Endothelial cell of umbilical vein (primary cell): Measurements from ENCODE around the gene TECPR2. TPM values are rescaled to one million over a fixed set of nuclear protein-coding genes. Genes with fewer than 3 reads are reported as not detected.

ENCODE experiments used
- BruUV-seq: library from RNA; stranded (reverse); fragments of 400-500 nt; replicated peaks from 2 replicates; lab custom pipeline; 2021; lab: Mats Ljungman, UMichigan
- CTCF ChIA-PET: fragments of 300-600, 350-600 bp; sonication (Branson Sonifier 250); formaldehyde crosslinking; loops from one replicate; lab custom pipeline; 2021; ENCODE audit warnings: antibody characterized with exemption, inconsistent platforms; lab: Charles Lee
- POLR2A ChIA-PET: fragments of 300-600, 350-600 bp; sonication (Branson Sonifier 250); formaldehyde crosslinking; loops from one replicate; lab custom pipeline; 2021; ENCODE audit warnings: antibody characterized with exemption, inconsistent platforms; lab: Charles Lee
- DNase-seq: peaks from one replicate; pipeline ENCODE4 v3.0.0-alpha.2; 2011; ENCODE audit warnings: low read depth, low spot score
- FAIRE-seq: peaks from 2 replicates; lab custom pipeline; 2011; peaks lifted over from hg19 to GRCh38; lab: Jason Lieb, UNC
- H2AFZ ChIP-seq: 2 replicates; pipeline ENCODE4 v1.6.0; 2012; ENCODE audit warnings: low read depth, low read length, control low read depth, inconsistent platforms
- H3K27ac ChIP-seq: 2 replicates; pipeline ENCODE4 v1.5.1; 2011; ENCODE audit warnings: low read depth, mild to moderate bottlenecking, control low read depth, low read length, moderate library complexity; ENCODE audit not compliant: insufficient read depth
- H3K27me3 ChIP-seq, 2 experiments: 2 replicates each; pipeline versions ENCODE4 v1.6.0 to v1.6.1; 2011; ENCODE audit warnings: low read length in 2 of 2, mixed read lengths in 1 of 2; ENCODE audit not compliant: control insufficient read depth in 2 of 2, insufficient read depth in 2 of 2
- H3K36me3 ChIP-seq, 2 experiments: 2 replicates in 1 of 2; 3 replicates in 1 of 2; pipeline ENCODE4 v1.5.1; 2011; ENCODE audit warnings: low read length in 2 of 2, mild to moderate bottlenecking in 1 of 2, moderate library complexity in 1 of 2; ENCODE audit not compliant: control insufficient read depth in 2 of 2, insufficient read depth in 2 of 2; ENCODE audit errors: extremely low read depth in 1 of 2
- H3K4me1 ChIP-seq: 3 replicates; pipeline ENCODE4 v1.5.1; 2011; ENCODE audit warnings: mild to moderate bottlenecking, low read length; ENCODE audit not compliant: control insufficient read depth, insufficient read depth; ENCODE audit errors: extremely low read depth
- H3K4me2 ChIP-seq: 2 replicates; pipeline ENCODE4 v1.6.1; 2011; ENCODE audit warnings: low read length, control low read depth, mixed read lengths; ENCODE audit not compliant: insufficient read depth
- H3K4me3 ChIP-seq, 3 experiments: fragments of 200-600 bp in 1 of 3; sonication (generic), shearing (Covaris generic) in 1 of 3; replicated peaks in 1 of 3; 2 replicates each; pipeline ENCODE4 v1.5.1; 2011 to 2016; ENCODE audit warnings: control low read depth in 3 of 3, low read length in 3 of 3, mild to moderate bottlenecking in 2 of 3, inconsistent platforms in 1 of 3, low read depth in 1 of 3, moderate library complexity in 1 of 3; ENCODE audit not compliant: insufficient read depth in 1 of 3
- H3K79me2 ChIP-seq: 2 replicates; pipeline ENCODE4 v1.6.0; 2012; ENCODE audit warnings: low read length, inconsistent platforms; ENCODE audit not compliant: control insufficient read depth, insufficient read depth
- H3K9ac ChIP-seq: replicated peaks from 2 replicates; pipeline ENCODE3; 2011; ENCODE audit warnings: low read length, control low read depth; ENCODE audit not compliant: insufficient read depth; ENCODE audit errors: extremely low read depth
- H3K9me1 ChIP-seq: replicated peaks from 3 replicates; pipeline ENCODE4 v1.6.0; 2011; ENCODE audit warnings: mild to moderate bottlenecking, low read length; ENCODE audit not compliant: control insufficient read depth, insufficient read depth; ENCODE audit errors: extremely low read depth
- H3K9me3 ChIP-seq: replicated peaks from 2 replicates; pipeline ENCODE4 v1.5.1; 2012; ENCODE audit warnings: low read length, inconsistent platforms; ENCODE audit not compliant: control insufficient read depth, insufficient read depth
- H4K20me1 ChIP-seq: replicated peaks from 2 replicates; pipeline ENCODE3; 2011; ENCODE audit warnings: mild to moderate bottlenecking, low read length; ENCODE audit not compliant: control insufficient read depth, insufficient read depth; ENCODE audit errors: extremely low read depth
- FOS ChIP-seq: IDR thresholded peaks from 2 replicates; pipeline ENCODE4 v1.6.1; 2011; ENCODE audit warnings: mild to moderate bottlenecking, low read length, moderate library complexity, borderline replicate concordance; ENCODE audit not compliant: insufficient read depth
- GATA2 ChIP-seq: IDR thresholded peaks from 2 replicates; pipeline ENCODE4 v1.7.0; 2011; ENCODE audit warnings: low read depth, mild to moderate bottlenecking, moderate library complexity, mixed read lengths, low read length; ENCODE audit not compliant: insufficient read length, insufficient read depth
- MAX ChIP-seq: IDR thresholded peaks from 2 replicates; pipeline ENCODE4 v1.6.1; 2011; ENCODE audit not compliant: insufficient read depth, insufficient read length
- POLR2A ChIP-seq: IDR thresholded peaks from 2 replicates; pipeline ENCODE4 v1.6.1; 2012; ENCODE audit warnings: low read depth, mild to moderate bottlenecking, control low read depth, low read length
- POLR2AphosphoS5 ChIP-seq: IDR thresholded peaks from 2 replicates; pipeline ENCODE4 v1.6.1; 2012; ENCODE audit warnings: low read depth, mild to moderate bottlenecking, control low read depth, low read length, moderate library complexity; ENCODE audit not compliant: insufficient read depth
- dilution Hi-C: fragments of 300-500 bp; cut with MboI; formaldehyde crosslinking; loops from one replicate; pipeline ENCODE4 v1.15.0; 2019; ENCODE audit warnings: low sequenced_read_pairs; ENCODE audit not compliant: extremely low pct_ligation_motif_present
- intact Hi-C: fragments of 100-400 bp; cut with micrococcal nuclease; formaldehyde crosslinking; loops from one replicate; pipeline ENCODE4 v1.10.0; 2022
- polyA plus RNA-seq, 4 experiments: library from polyadenylated mRNA; depleted of rRNA in 3 of 4; stranded (reverse) in 3 of 4; unstranded in 1 of 4; fragments of >200 nt; gene quantifications; 2 replicates each; pipeline versions ENCODE4 v1.2.1 to v1.2.3, GENCODE V29; 2011 to 2012; ENCODE audit warnings: missing spikeins in 1 of 4
- total RNA-seq: library from RNA; stranded (reverse); gene quantifications from 2 replicates; pipeline ENCODE4 v1.2.3, GENCODE V29; 2021
- TF ChIP-seq, protein P1 (sequence below), 2 donors: IDR thresholded peaks; 1 replicate in 1 of 2; 2 replicates in 1 of 2; pipeline ENCODE4 v1.5.1; 2011; ENCODE audit warnings: low read length in 2 of 2, mild to moderate bottlenecking in 2 of 2, moderate library complexity in 2 of 2, control low read depth in 1 of 2, inconsistent platforms in 1 of 2, low read depth in 1 of 2; ENCODE audit not compliant: insufficient read depth in 1 of 2; ENCODE audit errors: extremely low read depth in 1 of 2

The TECPR2 gene
- total and polyA plus RNA-seq, 2 donors (not counting 3 experiments of a cell fraction or from before 2014, with no cell fraction given) = 8.9 to 21.5 TPM

GRCh38 chr14:102497998-102498677 lies 135.4 kb downstream of the TECPR2 start:
- H3K9ac ChIP-seq = no peak overlapping the region
- H3K9me1 ChIP-seq = no peaks in the 10 kb centered on the region
- peaks cover 10% of the 10 kb centered on the region for H3K4me1 ChIP-seq
- intact Hi-C loops (no loop called here), dilution Hi-C loops (no loop called here)
- CTCF ChIA-PET = interaction anchor here (2.1 kb wide), 1 partner anchor 59 kb away, joined by 7 read pairs; no protein-coding TSS in a partner anchor
- H3K79me2 ChIP-seq = no peaks in the 10 kb centered on the region
- no peak overlapping the region for H2AFZ ChIP-seq
- no peaks in the 10 kb centered on the region for H3K9me3 ChIP-seq
- no TSS peak for BruUV-seq
- POLR2A ChIA-PET = no interaction called here
- H4K20me1 ChIP-seq = no peaks in the 10 kb centered on the region
- TF ChIP-seq POLR2A = no peak
- TF ChIP-seq, protein P1, sequence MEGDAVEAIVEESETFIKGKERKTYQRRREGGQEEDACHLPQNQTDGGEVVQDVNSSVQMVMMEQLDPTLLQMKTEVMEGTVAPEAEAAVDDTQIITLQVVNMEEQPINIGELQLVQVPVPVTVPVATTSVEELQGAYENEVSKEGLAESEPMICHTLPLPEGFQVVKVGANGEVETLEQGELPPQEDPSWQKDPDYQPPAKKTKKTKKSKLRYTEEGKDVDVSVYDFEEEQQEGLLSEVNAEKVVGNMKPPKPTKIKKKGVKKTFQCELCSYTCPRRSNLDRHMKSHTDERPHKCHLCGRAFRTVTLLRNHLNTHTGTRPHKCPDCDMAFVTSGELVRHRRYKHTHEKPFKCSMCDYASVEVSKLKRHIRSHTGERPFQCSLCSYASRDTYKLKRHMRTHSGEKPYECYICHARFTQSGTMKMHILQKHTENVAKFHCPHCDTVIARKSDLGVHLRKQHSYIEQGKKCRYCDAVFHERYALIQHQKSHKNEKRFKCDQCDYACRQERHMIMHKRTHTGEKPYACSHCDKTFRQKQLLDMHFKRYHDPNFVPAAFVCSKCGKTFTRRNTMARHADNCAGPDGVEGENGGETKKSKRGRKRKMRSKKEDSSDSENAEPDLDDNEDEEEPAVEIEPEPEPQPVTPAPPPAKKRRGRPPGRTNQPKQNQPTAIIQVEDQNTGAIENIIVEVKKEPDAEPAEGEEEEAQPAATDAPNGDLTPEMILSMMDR (IDR thresholded peaks at IDR 0.05; ENCODE audit: extremely low read depth in 1 of 2, insufficient read depth in 1 of 2, low read depth in 1 of 2, low read length in 2 of 2) = peak in 1 of 2 donors; percentile 9
- no peak for FAIRE-seq
- no peak for DNase-seq
- H3K4me2 ChIP-seq = no peak overlapping the region
- H3K4me3 ChIP-seq = no peak overlapping the region
- peaks cover 0 to 18% of the 10 kb centered on the region in 2 experiments for H3K36me3 ChIP-seq
- H3K27ac ChIP-seq = no peak overlapping the region
- H3K27me3 ChIP-seq = no peaks in the 10 kb centered on the region

DNA sequence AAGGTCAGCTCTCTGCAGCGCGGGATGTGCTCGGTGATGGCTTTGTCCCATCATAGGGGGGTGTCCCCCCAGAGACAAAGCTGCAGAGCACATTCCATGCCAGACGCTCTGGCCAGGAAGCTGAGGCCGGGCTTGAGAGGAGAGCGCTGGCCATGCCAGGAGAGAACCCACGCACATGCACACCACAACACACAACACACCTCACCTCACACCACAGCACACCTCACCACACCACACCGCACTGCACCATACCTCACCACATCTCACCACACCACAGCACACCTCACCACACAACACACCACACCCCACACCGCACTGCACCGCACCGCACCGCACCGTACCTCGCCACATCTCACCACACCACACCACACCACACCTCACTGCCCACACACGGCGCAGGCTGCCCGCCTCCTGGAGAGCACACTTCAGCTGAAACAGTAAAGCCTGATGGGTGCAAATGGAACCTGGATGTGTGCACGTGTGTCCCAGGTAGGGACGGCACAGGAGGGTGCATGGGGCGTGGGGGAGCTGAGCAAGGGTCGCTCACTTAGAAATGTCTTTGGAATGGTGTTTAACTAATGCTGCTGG lies 136.0 kb downstream of the TECPR2 start:
- TF ChIP-seq POLR2A = no peak
- no peak for TF ChIP-seq MAX
- TF ChIP-seq, protein P1 (IDR thresholded peaks at IDR 0.05; ENCODE audit: extremely low read depth in 1 of 2, insufficient read depth in 1 of 2, low read depth in 1 of 2, low read length in 2 of 2) = no peak
- no peak for TF ChIP-seq POLR2AphosphoS5
- TF ChIP-seq FOS = no peak
- TF ChIP-seq GATA2 = no peak
- H3K79me2 ChIP-seq = no peaks in the 10 kb centered on the region
- H2AFZ ChIP-seq = no peak overlapping the region
- H3K4me1 ChIP-seq = peaks cover 15% of the 10 kb centered on the region
- ChIA-PET CTCF (interaction anchor here (2.1 kb wide), 1 partner anchor 60 kb away, joined by 7 read pairs; no protein-coding TSS in a partner anchor), POLR2A (no interaction called here)
- dilution Hi-C loops = no loop called here
- FAIRE-seq (no peak), DNase-seq (no peak)
- H3K9me3 ChIP-seq = no peaks in the 10 kb centered on the region
- H3K27ac ChIP-seq = no peak overlapping the region
- no peak overlapping the region for H3K9ac ChIP-seq
- intact Hi-C loops = no loop called here
- H3K4me3 ChIP-seq = no peak overlapping the region
- H3K27me3 ChIP-seq = no peaks in the 10 kb centered on the region
- no TSS peak for BruUV-seq
- H4K20me1 ChIP-seq = no peaks in the 10 kb centered on the region
- H3K36me3 ChIP-seq = peaks cover 0 to 18% of the 10 kb centered on the region in 2 experiments
- H3K9me1 ChIP-seq = no peaks in the 10 kb centered on the region
- H3K4me2 ChIP-seq = no peak overlapping the region
